GM13977 (cell line): ENCODE measurements around the gene VMP1.
A peak's percentile ranks its signal among the peaks of the same experiment; 100 is the strongest.

Source experiments
- DNase-seq: peaks from one replicate; pipeline ENCODE4 v3.0.0; 2012; ENCODE audit warnings: low spot score
- in situ Hi-C: fragments of 300-500 bp; cut with MboI; formaldehyde crosslinking; loops from one replicate; pipeline ENCODE4 v1.12.0; 2022; ENCODE audit warnings: low sequenced_read_pairs, low pct_unique_long_range_greater_than_20kb, mixed read lengths, inconsistent platforms; ENCODE audit not compliant: unreplicated experiment
- TF ChIP-seq, protein P1 (sequence below): IDR thresholded peaks from 2 replicates; pipeline ENCODE4 v1.5.1; 2012; ENCODE audit warnings: mild to moderate bottlenecking, control low read depth; ENCODE audit not compliant: insufficient read depth; ENCODE audit errors: extremely low read depth, missing control alignments

The VMP1 gene

DNA sequence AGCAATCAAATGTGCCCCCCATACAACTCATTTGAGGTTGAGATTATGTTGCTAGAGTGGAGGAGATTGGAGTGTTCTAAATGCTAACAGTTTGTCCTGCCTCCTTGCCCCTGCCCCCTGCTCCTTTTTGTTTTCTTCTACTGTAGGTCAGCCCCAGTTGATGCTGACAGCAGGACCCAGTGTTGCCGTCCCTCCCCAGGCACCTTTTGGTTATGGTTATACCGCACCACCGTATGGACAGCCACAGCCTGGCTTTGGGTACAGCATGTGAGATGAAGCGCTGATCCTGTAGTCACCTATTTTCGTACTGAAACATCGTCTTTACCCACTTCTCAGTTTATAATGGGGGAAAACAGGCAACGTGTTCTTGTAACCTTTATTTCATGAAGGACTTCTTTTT is 13.9 kb upstream of the VMP1 start:
- in situ Hi-C loops, result no loop called here
- no peak for DNase-seq
- TF ChIP-seq, protein P1, sequence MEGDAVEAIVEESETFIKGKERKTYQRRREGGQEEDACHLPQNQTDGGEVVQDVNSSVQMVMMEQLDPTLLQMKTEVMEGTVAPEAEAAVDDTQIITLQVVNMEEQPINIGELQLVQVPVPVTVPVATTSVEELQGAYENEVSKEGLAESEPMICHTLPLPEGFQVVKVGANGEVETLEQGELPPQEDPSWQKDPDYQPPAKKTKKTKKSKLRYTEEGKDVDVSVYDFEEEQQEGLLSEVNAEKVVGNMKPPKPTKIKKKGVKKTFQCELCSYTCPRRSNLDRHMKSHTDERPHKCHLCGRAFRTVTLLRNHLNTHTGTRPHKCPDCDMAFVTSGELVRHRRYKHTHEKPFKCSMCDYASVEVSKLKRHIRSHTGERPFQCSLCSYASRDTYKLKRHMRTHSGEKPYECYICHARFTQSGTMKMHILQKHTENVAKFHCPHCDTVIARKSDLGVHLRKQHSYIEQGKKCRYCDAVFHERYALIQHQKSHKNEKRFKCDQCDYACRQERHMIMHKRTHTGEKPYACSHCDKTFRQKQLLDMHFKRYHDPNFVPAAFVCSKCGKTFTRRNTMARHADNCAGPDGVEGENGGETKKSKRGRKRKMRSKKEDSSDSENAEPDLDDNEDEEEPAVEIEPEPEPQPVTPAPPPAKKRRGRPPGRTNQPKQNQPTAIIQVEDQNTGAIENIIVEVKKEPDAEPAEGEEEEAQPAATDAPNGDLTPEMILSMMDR, result no peak

DNA sequence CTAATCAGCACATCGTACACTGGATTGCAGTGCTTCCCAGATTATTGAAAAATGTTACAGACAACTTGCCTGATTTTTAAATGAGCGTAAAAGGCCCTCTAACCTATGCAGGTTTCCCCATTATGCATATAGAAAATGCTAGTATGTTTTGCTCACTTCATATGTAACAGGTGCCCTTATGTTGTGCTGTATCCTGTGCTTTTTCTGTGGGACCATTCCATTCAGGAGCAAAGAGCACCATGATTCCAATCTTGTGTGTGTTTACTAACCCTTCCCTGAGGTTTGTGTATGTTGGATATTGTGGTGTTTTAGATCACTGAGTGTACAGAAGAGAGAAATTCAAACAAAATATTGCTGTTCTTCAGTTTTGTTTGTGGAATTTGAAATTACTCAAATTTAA is 13.1 kb upstream of the VMP1 start:
- TF ChIP-seq, protein P1, result no peak
- no peak for DNase-seq
- in situ Hi-C loops, result no loop called here

DNA sequence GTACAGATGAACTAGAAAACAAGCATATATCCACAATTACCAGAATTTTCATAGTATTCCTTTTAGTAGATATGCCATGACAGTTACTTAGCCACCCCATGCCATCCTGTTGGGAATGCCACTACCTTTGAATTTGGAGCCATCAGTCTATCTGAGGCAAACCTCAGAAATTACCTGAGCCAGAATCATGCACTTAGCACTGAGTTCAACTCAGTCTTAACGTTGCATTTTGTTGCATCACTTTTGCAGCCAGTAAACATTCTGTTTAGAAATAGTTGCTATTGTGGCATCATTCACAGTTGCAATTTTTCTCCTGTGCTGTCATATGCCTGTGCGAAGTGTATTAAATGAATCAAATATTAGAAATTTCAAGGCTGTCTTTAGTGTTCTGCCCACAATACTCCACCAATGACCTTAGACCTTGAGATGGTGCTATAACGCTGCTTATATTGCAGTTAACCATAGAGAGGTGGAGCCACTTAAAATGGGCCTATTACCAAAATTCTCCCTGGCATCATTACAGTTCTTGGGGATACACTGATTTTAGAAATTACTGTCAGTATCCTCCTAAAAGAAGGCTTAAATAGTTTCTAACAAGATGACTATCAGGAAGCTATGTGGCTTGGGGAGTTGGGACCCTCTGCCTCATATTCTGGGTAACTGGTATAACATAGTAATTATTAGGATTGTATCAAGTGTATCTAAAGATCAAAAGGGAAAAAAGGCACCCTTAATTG is 11.3 kb upstream of the VMP1 start:
- DNase-seq, result no peak
- TF ChIP-seq, protein P1, result no peak
- in situ Hi-C loops, result no loop called here

DNA sequence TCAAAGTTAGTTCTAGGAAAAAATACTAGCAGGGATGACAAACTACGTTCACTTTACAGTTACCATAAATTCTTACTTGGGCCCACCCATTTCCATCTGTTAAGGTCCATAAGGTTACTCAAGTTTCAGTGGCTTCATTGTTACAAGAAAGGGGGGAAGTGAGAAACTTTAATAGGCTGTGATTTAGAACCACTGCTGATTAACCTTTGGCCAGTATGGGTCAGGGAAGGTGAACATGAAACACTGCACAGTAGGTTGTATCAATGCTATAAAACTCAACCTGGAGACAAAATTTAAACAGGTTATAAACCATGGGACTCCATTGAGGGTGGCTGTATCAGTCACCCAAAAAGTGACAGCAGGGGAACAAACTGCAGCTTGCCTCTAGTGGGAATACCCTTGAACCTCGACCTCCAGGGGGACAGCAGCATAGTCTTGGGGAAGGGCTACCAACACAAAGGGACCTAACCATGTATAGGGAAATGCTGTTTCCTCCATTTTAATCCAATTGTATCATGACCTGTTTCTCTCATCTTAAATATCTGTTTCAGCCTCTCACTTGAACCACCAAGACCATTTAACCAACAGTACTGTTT is 10.7 kb upstream of the VMP1 start:
- TF ChIP-seq, protein P1, result no peak
- DNase-seq, result peak; percentile 11
- in situ Hi-C loops, result no loop called here

DNA sequence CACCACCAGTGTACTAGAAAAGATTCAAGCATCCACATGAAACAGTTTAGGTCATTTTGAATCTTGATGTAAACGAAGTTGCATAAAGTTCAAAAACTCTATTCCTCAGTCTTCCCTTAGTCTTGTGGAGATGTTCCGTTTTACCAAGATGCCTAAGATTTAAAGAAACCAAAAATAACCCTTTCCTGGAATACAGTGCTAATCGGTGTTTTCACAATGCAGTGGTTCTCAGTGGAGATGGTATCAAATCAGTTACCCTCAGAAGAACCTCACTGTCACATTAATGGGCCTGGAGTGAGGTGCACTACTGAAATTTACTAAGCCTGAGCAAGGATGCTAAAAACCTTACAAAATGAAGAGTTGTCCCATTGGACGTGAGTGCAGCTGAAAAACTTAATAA is 9.3 kb upstream of the VMP1 start:
- no peak for DNase-seq
- TF ChIP-seq, protein P1, result no peak
- in situ Hi-C loops, result no loop called here

DNA sequence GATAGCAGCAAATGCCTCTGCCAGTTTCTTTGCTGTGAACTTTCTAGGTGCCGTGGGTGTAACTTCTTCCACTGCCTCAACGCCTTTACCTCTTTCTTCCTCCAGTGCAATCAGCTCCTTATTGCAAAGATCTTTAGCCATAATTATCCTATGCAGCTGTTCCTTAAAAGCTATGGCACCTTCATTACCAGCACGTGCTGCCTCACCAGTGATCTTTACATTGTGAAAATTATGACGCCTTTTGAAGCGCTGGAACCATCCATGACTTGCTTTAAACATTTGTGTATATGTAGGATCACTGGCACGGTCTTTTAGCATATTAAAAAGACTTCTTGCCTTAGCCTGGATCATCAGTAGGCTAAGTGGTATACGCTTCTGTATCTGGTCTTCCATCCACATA is 8.2 kb upstream of the VMP1 start:
- no peak for DNase-seq
- TF ChIP-seq, protein P1, result no peak
- in situ Hi-C loops, result no loop called here
